ENCODE measurements around the gene IQGAP1.

GRCh38 chr15:90400005-90400758 lies 12.1 kb downstream of the IQGAP1 start:
- TF ChIP-seq GABPA (IDR thresholded peaks at IDR 0.05 in 1 of 2, conservative IDR thresholded peaks at IDR 0.05 in 1 of 2) (no peak), CTCF (IDR thresholded peaks at IDR 0.05; ENCODE audit: low read depth, low read length, missing input control) (no peak), MAX (IDR thresholded peaks at IDR 0.05) (no peak), EGR1 (IDR thresholded peaks at IDR 0.05; ENCODE audit: low read depth in 2 of 2) (no peak), RAD21 (IDR thresholded peaks at IDR 0.05) (no peak), ZBTB33 (IDR thresholded peaks at IDR 0.05) (no peak), JUND (IDR thresholded peaks at IDR 0.05) (no peak), NR2F2 (IDR thresholded peaks at IDR 0.05) (no peak), SP1 (IDR thresholded peaks at IDR 0.05) (no peak), RXRA (IDR thresholded peaks at IDR 0.05) (no peak), REST (IDR thresholded peaks at IDR 0.05) (no peak)

Measured in liver (tissue), 3 donors.